ENCODE data around the gene CAMTA2. TPM values are rescaled to one million over a fixed set of nuclear protein-coding genes. Genes with fewer than 3 reads are reported as not detected.

Gene CAMTA2, protein sequence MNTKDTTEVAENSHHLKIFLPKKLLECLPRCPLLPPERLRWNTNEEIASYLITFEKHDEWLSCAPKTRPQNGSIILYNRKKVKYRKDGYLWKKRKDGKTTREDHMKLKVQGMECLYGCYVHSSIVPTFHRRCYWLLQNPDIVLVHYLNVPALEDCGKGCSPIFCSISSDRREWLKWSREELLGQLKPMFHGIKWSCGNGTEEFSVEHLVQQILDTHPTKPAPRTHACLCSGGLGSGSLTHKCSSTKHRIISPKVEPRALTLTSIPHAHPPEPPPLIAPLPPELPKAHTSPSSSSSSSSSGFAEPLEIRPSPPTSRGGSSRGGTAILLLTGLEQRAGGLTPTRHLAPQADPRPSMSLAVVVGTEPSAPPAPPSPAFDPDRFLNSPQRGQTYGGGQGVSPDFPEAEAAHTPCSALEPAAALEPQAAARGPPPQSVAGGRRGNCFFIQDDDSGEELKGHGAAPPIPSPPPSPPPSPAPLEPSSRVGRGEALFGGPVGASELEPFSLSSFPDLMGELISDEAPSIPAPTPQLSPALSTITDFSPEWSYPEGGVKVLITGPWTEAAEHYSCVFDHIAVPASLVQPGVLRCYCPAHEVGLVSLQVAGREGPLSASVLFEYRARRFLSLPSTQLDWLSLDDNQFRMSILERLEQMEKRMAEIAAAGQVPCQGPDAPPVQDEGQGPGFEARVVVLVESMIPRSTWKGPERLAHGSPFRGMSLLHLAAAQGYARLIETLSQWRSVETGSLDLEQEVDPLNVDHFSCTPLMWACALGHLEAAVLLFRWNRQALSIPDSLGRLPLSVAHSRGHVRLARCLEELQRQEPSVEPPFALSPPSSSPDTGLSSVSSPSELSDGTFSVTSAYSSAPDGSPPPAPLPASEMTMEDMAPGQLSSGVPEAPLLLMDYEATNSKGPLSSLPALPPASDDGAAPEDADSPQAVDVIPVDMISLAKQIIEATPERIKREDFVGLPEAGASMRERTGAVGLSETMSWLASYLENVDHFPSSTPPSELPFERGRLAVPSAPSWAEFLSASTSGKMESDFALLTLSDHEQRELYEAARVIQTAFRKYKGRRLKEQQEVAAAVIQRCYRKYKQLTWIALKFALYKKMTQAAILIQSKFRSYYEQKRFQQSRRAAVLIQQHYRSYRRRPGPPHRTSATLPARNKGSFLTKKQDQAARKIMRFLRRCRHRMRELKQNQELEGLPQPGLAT
- total RNA-seq = 3.2 and 8.1 TPM in 2 replicates

DNA sequence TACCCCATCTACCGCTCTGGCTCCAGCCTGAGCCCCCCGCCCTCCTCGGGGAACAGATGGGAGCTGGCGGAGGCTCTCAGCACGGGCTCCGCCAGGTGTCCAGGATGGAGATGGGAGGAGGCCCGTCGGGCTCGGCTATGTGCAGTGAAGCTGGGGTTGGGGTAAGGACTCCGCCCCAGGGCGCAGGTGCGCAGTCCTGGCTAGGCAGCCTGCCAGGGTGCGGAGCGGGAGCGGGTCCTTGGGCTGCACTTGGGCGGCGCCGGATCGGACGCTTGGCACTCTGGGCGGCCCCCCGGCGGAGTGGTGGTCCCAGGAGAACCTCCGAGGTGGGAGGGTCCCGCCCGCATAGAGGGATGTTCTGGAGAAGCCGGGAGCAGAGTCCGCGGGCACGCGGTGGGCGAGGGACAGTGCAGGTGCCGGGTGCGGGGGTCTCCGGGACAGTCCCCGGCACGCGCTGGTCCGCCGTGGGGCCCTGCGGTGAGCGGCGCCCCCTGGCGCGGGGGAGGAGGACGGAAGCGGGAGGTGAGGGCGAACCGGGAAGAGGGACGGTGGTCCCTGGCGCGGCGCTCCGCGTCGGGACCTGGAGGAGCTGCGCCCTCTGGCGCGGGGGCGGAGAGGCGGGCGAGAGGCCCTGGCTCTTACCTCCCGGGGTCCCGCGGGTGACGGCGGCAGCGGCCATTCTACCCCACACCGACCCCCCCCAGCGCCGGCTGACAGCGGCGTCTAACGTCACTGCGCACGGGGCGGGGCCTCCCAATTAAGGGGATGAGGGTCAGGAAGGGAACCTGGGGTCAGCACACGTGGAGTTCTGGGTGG, at the start of gene CAMTA2:
Gene CAMTA2, minus strand, starts transcription at position 725 of the 816 bp plus-strand sequence. CDS start 1,453 bp downstream, outside the sequence.

DNA sequence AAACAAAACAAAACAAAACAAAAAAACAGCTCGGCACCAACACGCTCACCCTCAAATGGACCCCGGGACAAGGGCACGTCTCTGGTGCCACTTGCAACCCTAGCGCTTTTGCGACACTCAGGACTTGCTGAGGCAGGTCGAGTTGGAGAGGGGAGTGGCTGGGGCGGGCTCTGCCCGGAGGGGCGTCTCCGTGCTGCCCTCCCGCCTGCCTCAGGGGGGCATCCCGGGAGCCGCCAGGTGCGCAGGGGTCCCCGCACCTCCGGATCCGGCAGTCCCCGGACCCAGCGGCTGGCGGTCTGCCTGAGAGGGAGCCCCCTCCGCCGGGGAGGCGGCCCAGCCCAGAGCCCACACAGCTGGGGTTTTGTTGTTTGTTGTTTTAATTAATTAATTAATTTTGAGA, 47.8 kb upstream of the CAMTA2 start, which contains the start of gene SLC52A1:
Gene SLC52A1, minus strand, starts transcription at position 112 of the 400 bp plus-strand sequence. CDS start 820 bp downstream, outside the sequence.

DNA sequence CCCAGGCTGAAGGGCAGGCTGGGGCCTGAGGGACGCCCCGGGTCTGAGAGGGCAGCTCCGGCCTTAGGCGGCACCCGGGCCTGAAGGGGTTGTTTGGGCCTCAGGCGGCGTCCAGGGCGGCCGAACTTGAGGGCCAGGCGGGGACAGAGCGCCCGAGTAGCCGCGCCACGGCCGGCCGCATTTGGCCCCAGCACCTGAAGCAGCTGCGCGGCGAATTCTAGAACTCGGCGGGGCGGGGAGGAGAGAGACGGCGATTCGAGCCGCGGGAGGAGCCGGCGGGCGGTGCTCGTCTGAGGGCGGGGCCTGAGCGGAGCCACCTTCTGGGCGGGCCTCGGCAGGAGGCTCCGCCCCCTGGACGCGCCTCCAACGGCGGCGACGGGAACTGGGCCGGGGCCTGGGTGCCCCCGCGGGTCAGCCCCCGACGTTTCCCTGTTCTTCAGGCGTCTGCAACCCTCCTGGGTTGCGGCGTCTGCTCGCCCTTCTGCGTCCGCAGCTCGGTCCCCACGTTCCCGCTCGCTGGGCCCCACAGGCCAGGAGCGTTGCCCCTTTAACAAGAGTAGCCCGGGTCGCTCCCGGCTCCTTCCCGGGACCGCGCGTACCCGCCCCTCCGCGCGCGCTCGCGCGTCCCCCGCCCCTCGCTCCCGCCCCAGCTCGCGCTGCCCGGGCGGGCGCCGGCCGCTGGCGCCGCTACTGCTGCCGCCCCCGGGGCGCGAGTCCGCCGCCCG, 10.0 kb upstream of the CAMTA2 start, which contains the start of the genes INCA1 and KIF1C:
Gene INCA1, minus strand, starts transcription at position 221 of the 725 bp plus-strand sequence. CDS start 3,085 bp downstream, outside the sequence.
Gene KIF1C, plus strand, starts transcription at position 649 of the 725 bp plus-strand sequence. CDS start 2,297 bp downstream, outside the sequence.

DNA sequence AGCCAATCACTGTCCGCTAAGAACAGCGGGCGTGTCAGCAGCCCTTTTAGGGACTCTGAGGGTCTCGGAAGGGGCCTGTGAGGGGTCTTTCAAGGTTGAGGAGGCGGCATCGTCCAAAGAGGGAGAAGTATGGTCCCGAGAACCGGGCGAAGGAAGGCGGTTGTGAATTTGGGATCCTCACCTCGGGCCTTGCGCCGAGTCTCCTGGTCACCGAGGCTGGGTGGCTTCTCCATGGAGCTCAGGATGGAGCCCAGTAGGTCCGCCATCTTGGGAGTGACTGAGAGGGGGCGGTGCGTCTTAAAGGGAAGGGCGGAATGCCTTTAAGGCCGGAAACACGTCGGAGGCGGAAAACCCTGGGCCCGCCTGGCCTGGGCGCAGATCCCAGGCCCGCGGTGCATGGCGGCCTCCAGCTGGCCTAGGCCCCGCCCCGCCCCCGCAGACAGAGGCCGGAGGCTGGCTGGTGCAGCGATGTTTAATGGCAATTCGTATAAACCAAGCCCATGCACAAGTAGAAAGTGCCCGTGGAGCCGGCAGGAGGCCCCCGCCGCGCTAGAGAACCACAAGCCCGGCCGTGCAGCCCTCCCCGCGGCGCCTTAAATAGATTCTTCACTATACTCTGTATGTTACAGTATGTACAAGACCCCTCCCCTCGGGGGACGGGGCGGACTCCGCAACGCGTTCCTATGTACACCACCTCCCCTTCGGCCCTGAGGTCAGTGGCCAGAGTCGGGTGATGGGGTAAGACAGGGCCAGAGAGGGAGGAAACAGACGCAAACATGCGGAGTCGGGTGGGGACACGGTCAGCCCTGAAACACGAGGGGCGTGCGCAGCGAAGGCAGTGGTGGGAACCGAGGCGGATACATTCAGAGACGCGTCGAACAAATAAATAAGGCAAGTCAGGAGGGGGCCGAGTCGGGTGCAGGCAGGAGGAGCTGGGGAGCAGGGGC, 19.7 kb downstream of the CAMTA2 start, which contains the start of gene SPAG7:
Gene SPAG7, minus strand, starts transcription at position 279 of the 947 bp plus-strand sequence. Its CDS starts 13 bp downstream, at position 266.

DNA sequence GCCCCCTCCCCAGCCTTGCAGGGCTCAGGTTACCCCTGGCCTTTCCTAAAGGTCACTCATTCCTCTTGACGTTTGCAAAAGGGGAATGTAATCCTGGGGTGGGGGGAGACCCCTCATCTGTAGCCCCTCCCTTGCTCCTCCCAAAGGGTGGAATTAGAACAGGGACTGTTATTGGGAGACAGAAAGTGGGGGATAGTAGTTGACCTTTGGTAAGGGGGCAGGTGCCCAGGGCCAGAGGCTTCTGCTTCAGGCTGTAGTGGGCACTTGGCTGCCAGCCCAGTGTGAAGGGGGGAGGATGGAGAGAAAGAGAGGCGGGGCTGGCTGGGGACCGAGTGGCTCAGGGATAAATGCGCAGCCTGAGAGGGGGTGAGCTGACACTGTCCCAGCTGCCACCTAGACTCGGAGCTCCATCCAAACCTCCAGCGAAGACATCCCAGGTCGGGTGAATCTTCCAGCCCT, 36.7 kb downstream of the CAMTA2 start, which contains the start of gene ENO3:
Gene ENO3, plus strand, starts transcription at position 374 of the 459 bp plus-strand sequence. CDS start 711 bp downstream, outside the sequence.

DNA sequence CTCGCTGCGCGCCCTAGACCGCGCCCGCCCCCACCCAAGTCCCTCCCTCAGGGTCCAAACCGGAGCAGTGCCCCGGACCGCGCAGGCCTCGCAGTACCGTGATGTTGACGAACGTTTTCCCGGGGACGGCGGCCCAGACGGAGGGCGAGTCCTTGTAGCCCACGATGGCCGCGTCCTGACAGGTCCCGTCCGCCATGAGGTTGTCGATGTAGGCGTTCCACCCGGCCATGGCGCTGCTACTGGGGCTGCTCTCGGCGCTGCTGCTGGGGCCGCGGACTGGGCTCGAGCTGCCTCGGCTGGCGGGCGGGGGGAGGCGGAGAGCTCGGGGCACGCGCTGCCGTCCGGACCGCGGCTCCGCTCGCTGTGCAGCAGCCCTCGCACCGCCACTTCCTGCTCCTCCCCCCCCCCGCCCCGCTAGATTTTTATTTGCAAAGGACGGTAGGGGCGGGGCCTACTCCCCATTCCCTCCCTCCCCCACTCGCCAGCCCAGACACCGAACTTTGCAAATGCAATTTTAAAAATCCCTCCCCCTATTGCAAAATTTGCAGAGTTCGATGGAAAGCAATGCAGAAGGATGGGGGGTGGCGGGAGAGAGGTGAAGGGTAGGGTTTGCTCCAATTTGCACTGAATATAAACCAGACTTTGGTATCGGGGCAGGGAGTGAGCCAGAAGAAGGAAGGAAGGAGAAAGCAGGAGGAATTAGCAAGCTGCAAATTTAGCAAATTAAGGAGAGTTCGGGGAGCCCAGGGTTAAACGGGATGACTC, 39.1 kb downstream of the CAMTA2 start, which contains the start of gene PFN1:
Gene PFN1, minus strand, starts transcription at position 365 of the 765 bp plus-strand sequence. Its CDS starts 136 bp downstream, at position 229.

DNA sequence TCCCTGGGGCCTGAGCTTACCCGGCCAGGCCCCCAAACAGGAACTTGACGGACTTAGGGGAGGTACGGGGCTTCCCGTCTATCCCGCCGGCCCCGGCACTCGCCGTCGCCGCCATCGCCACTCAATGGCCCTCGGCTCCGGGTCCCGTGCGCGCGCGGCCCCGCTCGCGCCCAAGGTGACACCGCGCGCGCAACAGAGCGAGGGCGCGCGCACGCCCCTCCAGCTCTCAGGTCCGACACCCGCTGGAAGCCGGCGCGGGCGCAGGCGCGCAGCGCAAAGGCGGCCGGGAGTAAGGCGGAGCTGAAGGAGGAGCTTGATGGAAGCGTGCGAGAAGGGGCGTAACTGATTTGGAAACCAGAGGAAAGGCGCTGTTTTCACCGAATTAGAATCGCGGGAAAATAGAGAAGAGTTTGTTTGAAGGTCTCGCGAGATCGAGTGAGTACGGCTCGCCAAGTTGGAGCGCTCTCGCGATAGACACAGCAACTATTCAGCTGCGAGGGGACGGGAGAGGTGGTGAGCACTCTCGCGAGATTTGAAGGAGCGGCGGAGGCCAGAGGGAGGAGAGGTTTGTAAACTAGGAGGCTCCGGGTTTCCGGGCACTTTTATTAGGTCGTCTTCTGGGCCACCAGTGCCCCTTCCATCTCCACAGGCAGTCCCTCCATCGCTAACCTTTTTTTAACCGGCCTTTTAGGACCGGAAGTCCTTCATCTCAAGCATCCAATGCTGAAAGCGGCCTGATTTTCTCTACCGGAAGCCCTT, 47.5 kb downstream of the CAMTA2 start, which contains the start of the genes RNF167 and SLC25A11:
Gene RNF167, plus strand, starts transcription at position 473 of the 759 bp plus-strand sequence. CDS start 642 bp downstream, outside the sequence.
Gene SLC25A11, minus strand, starts transcription at position 251 of the 759 bp plus-strand sequence. Its CDS starts 136 bp downstream, at position 115.

DNA sequence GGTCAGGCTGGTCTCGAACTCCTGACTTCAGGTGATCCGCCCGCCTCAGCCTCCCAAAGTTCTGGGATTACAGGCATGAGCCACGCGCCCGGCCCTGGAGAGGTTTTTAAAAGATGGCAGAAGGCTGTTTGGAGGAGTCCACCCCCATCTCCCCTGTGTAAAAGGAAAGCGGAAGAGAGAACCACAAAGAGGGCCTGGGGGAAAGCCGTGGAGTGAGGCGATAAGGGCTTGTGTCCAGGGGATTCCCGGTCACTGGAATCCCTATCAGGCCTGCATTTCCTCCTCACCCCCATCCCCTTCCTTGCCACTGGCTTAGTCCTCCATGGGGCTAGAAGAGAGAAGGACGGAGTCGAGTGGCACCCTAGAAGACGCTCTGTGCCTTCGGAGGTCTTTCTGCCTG, 55.5 kb downstream of the CAMTA2 start, which contains the start of gene GP1BA:
Gene GP1BA, plus strand, starts transcription at position 315 of the 400 bp plus-strand sequence. CDS start 328 bp downstream, outside the sequence.

Other genes with a start within 250 kb of the CAMTA2 start
- not detected in 2 replicates for gene ZMYND15, start 247.8 kb downstream of the CAMTA2 start, total RNA-seq
- gene CXCL16, start 247.7 kb downstream of the CAMTA2 start, total RNA-seq = 0.32 and 1.1 TPM in 2 replicates
- gene TM4SF5, start 215.8 kb downstream of the CAMTA2 start, total RNA-seq = not detected in 2 replicates
- gene VMO1, start 201.3 kb downstream of the CAMTA2 start, total RNA-seq = 0.65 and 1.7 TPM in 2 replicates
- gene GLTPD2, start 198.7 kb downstream of the CAMTA2 start, total RNA-seq = not detected in 2 replicates
- gene PSMB6, start 191.5 kb downstream of the CAMTA2 start, total RNA-seq = 203 and 253 TPM in 2 replicates
- 12.0 and 18.8 TPM in 2 replicates for gene PLD2, start 180.5 kb downstream of the CAMTA2 start, total RNA-seq
- 19.1 and 24.0 TPM in 2 replicates for gene MINK1, start 154.3 kb downstream of the CAMTA2 start, total RNA-seq
- gene C17orf107, start 88.1 kb downstream of the CAMTA2 start, total RNA-seq = 0.61 and 1.3 TPM in 2 replicates
- 0.30 and 0.97 TPM in 2 replicates for gene CHRNE, start 84.6 kb downstream of the CAMTA2 start, total RNA-seq
- gene GP1BA, start 55.4 kb downstream of the CAMTA2 start, total RNA-seq = not detected in 2 replicates
- gene SLC25A11, start 47.6 kb downstream of the CAMTA2 start, total RNA-seq = 56.8 and 59.4 TPM in 2 replicates
- gene RNF167, start 47.4 kb downstream of the CAMTA2 start, total RNA-seq = 11.0 and 11.2 TPM in 2 replicates
- 292 and 379 TPM in 2 replicates for gene PFN1, start 39.1 kb downstream of the CAMTA2 start, total RNA-seq
- gene ENO3, start 36.6 kb downstream of the CAMTA2 start, total RNA-seq = 1.3 and 2.3 TPM in 2 replicates
- gene SPAG7, start 19.9 kb downstream of the CAMTA2 start, total RNA-seq = 55.2 and 56.5 TPM in 2 replicates
- not detected in 2 replicates for gene INCA1, start 9.8 kb upstream of the CAMTA2 start, total RNA-seq
- gene KIF1C, start 10.3 kb upstream of the CAMTA2 start, total RNA-seq = 44.4 and 60.1 TPM in 2 replicates
- under 0.01 TPM in 1 of 2 replicates, not detected in the other for gene SLC52A1, start 47.8 kb upstream of the CAMTA2 start, total RNA-seq
- gene ZFP3, start 90.8 kb upstream of the CAMTA2 start, total RNA-seq = 0.97 and 1.2 TPM in 2 replicates
- gene ZNF232, start 124.2 kb upstream of the CAMTA2 start, total RNA-seq = 4.9 and 6.4 TPM in 2 replicates
- gene USP6, start 128.4 kb upstream of the CAMTA2 start, total RNA-seq = not detected in 2 replicates
- gene ZNF594, start 204.2 kb upstream of the CAMTA2 start, total RNA-seq = 1.6 and 5.0 TPM in 2 replicates
- gene SCIMP, start 247.2 kb upstream of the CAMTA2 start, total RNA-seq = not detected in 2 replicates

All from epithelial cell of umbilical artery (primary cell).